Activated CD4-positive, CD25-positive, alpha-beta regulatory T cell (primary cell): ENCODE data around the gene RGMB.

Experiments used
- DNase-seq, 4 experiments: peaks; one replicate each; lab custom pipeline; 2025; lab: John Stamatoyannopoulos, UW

The RGMB gene

GRCh38 chr5:98768160-98768959, 5.1 kb upstream of the RGMB start:
- no peak for DNase-seq

GRCh38 chr5:98768960-98769209, 4.6 kb upstream of the RGMB start:
- DNase-seq, result no peak

GRCh38 chr5:98769210-98769958, 4.1 kb upstream of the RGMB start:
- DNase-seq, result peak in 3 of 4 experiments; percentile 21 to 32 (median 32)

GRCh38 chr5:98769959-98770208, 3.6 kb upstream of the RGMB start:
- DNase-seq, result no peak

- no peak for DNase-seq
Observed at GRCh38 chr5:98770209-98770910, 3.1 kb upstream of the RGMB start.

- DNase-seq, result no peak
Observed at GRCh38 chr5:98770911-98771322, 2.5 kb upstream of the RGMB start.

GRCh38 chr5:98771382-98772109, 1.9 kb upstream of the RGMB start:
- DNase-seq, result peak in 3 of 4 experiments; percentile 5 to 12 (median 5)

GRCh38 chr5:98772415-98773213, 849 bp upstream of the RGMB start:
- peak in 2 of 4 experiments; percentile 13 to 22 for DNase-seq

GRCh38 chr5:98773214-98773463, 324 bp upstream of the RGMB start:
- no peak for DNase-seq

- peak; percentile 22 to 38 (median 27) for DNase-seq
Observed at GRCh38 chr5:98774192-98775033, 950 bp downstream of the RGMB start.

GRCh38 chr5:98775246-98776065, 2.0 kb downstream of the RGMB start:
- no peak for DNase-seq

- DNase-seq, result no peak
Observed at GRCh38 chr5:98776066-98776705, 2.7 kb downstream of the RGMB start.

GRCh38 chr5:98777295-98777694, 3.8 kb downstream of the RGMB start:
- no peak for DNase-seq

GRCh38 chr5:98779264-98779877, 5.9 kb downstream of the RGMB start:
- DNase-seq, result no peak

GRCh38 chr5:98780390-98780789, 6.9 kb downstream of the RGMB start:
- DNase-seq, result no peak

GRCh38 chr5:98781520-98781919, 8.1 kb downstream of the RGMB start:
- no peak for DNase-seq

GRCh38 chr5:98781964-98782363, 8.5 kb downstream of the RGMB start:
- DNase-seq, result no peak

GRCh38 chr5:98783051-98783649, 9.7 kb downstream of the RGMB start:
- no peak for DNase-seq

- no peak for DNase-seq
Observed at GRCh38 chr5:98784411-98784810, 10.9 kb downstream of the RGMB start.
